ENCODE data around the gene PDAP1. TPM values are rescaled to one million over a fixed set of nuclear protein-coding genes. Genes with fewer than 3 reads are reported as not detected.
A peak's percentile ranks its signal among the peaks of the same experiment; 100 is the strongest.

Gene PDAP1
- total and polyA plus RNA-seq, 9 of the 15 experiments (the other 6 are each of a cell fraction or from before 2014, with no cell fraction given), result 10.2 to 315 (median 129) TPM

DNA sequence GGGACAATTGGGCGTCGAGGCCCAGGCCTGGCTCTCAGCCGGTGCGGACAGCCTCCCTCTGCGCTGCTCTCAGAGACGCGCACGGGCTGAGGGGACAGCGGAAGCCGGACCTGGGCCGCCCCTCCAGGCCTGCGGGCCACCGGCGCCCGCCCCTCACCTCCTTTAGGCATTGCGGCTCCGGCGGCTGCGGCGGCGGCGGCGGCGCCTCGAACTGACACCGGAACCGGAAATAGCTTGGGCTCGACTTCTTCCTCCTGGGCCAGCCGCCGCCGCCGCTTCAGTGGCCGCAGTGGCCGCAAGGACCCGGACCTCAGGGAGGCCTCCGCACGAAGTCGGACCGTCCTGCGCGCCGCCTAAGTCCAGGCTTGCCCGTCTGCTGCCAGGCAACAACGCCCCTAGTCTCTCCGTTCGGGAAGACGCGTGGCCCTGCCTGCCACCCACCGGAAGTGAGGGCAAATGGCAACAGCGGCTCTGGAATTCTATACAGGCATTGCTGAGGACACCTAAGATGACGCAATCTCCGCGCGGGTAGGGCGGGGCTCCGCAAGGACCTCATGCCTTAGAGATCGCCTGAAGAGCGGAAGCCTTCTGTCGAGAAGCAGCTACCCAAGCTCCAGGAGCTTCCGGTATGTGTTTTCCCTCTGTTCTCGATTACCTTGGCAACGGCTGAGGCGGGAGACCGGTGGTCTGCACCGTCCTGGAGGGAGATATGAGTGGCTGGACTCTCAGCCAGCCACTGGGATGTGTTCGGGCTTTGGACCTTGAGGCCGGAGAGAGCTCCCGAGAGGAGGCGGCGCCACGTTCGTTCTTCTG, at the start of gene PDAP1, which contains the start of gene BUD31 (continued):
- TF ChIP-seq, protein P1, sequence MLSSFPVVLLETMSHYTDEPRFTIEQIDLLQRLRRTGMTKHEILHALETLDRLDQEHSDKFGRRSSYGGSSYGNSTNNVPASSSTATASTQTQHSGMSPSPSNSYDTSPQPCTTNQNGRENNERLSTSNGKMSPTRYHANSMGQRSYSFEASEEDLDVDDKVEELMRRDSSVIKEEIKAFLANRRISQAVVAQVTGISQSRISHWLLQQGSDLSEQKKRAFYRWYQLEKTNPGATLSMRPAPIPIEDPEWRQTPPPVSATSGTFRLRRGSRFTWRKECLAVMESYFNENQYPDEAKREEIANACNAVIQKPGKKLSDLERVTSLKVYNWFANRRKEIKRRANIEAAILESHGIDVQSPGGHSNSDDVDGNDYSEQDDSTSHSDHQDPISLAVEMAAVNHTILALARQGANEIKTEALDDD (IDR thresholded peaks at IDR 0.05), result no peak
- peak; percentile 95 for TF ChIP-seq ETV5 (CRISPR knock-in tag; IDR thresholded peaks at IDR 0.05; ENCODE audit: low read depth)
- TF ChIP-seq HNRNPUL1 (IDR thresholded peaks at IDR 0.05; ENCODE audit: low read length), result no peak
- TF ChIP-seq ZNF232 (CRISPR knock-in tag; IDR thresholded peaks at IDR 0.05), result no peak
- no peak for TF ChIP-seq POU5F1 (IDR thresholded peaks at IDR 0.05; ENCODE audit: borderline replicate concordance, low read depth, low read length, partially characterized antibody)
- TF ChIP-seq OTX1 (CRISPR knock-in tag; IDR thresholded peaks at IDR 0.05), result no peak
- TF ChIP-seq, protein P2, sequence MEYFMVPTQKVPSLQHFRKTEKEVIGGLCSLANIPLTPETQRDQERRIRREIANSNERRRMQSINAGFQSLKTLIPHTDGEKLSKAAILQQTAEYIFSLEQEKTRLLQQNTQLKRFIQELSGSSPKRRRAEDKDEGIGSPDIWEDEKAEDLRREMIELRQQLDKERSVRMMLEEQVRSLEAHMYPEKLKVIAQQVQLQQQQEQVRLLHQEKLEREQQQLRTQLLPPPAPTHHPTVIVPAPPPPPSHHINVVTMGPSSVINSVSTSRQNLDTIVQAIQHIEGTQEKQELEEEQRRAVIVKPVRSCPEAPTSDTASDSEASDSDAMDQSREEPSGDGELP (CRISPR knock-in tag; IDR thresholded peaks at IDR 0.05; ENCODE audit: borderline replicate concordance), result peak; percentile 89
- TF ChIP-seq, protein P3, sequence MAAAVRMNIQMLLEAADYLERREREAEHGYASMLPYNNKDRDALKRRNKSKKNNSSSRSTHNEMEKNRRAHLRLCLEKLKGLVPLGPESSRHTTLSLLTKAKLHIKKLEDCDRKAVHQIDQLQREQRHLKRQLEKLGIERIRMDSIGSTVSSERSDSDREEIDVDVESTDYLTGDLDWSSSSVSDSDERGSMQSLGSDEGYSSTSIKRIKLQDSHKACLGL (CRISPR knock-in tag; IDR thresholded peaks at IDR 0.05; ENCODE audit: borderline replicate concordance, poor library complexity, severe bottlenecking), result no peak
- TF ChIP-seq HOXB6 (CRISPR knock-in tag; IDR thresholded peaks at IDR 0.05; ENCODE audit: borderline replicate concordance), result no peak
- TF ChIP-seq, protein P4, sequence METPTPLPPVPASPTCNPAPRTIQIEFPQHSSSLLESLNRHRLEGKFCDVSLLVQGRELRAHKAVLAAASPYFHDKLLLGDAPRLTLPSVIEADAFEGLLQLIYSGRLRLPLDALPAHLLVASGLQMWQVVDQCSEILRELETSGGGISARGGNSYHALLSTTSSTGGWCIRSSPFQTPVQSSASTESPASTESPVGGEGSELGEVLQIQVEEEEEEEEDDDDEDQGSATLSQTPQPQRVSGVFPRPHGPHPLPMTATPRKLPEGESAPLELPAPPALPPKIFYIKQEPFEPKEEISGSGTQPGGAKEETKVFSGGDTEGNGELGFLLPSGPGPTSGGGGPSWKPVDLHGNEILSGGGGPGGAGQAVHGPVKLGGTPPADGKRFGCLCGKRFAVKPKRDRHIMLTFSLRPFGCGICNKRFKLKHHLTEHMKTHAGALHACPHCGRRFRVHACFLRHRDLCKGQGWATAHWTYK (CRISPR knock-in tag; IDR thresholded peaks at IDR 0.05), result peak; percentile 99
- TF ChIP-seq, protein P5, sequence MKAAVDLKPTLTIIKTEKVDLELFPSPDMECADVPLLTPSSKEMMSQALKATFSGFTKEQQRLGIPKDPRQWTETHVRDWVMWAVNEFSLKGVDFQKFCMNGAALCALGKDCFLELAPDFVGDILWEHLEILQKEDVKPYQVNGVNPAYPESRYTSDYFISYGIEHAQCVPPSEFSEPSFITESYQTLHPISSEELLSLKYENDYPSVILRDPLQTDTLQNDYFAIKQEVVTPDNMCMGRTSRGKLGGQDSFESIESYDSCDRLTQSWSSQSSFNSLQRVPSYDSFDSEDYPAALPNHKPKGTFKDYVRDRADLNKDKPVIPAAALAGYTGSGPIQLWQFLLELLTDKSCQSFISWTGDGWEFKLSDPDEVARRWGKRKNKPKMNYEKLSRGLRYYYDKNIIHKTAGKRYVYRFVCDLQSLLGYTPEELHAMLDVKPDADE (conservative IDR thresholded peaks at IDR 0.05; ENCODE audit: control insufficient read depth, low read depth, low read length), result peak; percentile 22
- TF ChIP-seq ZNF668 (CRISPR knock-in tag; IDR thresholded peaks at IDR 0.05), result no peak
- TF ChIP-seq, protein P6, sequence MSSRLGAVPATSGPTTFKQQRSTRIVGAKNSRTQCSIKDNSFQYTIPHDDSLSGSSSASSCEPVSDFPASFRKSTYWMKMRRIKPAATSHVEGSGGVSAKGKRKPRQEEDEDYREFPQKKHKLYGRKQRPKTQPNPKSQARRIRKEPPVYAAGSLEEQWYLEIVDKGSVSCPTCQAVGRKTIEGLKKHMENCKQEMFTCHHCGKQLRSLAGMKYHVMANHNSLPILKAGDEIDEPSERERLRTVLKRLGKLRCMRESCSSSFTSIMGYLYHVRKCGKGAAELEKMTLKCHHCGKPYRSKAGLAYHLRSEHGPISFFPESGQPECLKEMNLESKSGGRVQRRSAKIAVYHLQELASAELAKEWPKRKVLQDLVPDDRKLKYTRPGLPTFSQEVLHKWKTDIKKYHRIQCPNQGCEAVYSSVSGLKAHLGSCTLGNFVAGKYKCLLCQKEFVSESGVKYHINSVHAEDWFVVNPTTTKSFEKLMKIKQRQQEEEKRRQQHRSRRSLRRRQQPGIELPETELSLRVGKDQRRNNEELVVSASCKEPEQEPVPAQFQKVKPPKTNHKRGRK (tag; IDR thresholded peaks at IDR 0.05), result no peak
- no peak for TF ChIP-seq ZNF75A (CRISPR knock-in tag; IDR thresholded peaks at IDR 0.05)
- peak; percentile 81; the same call in 1 of the 2 replicates for TF ChIP-seq CC2D1A (IDR thresholded peaks at IDR 0.05)
- TF ChIP-seq, protein P7, sequence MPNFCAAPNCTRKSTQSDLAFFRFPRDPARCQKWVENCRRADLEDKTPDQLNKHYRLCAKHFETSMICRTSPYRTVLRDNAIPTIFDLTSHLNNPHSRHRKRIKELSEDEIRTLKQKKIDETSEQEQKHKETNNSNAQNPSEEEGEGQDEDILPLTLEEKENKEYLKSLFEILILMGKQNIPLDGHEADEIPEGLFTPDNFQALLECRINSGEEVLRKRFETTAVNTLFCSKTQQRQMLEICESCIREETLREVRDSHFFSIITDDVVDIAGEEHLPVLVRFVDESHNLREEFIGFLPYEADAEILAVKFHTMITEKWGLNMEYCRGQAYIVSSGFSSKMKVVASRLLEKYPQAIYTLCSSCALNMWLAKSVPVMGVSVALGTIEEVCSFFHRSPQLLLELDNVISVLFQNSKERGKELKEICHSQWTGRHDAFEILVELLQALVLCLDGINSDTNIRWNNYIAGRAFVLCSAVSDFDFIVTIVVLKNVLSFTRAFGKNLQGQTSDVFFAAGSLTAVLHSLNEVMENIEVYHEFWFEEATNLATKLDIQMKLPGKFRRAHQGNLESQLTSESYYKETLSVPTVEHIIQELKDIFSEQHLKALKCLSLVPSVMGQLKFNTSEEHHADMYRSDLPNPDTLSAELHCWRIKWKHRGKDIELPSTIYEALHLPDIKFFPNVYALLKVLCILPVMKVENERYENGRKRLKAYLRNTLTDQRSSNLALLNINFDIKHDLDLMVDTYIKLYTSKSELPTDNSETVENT (CRISPR knock-in tag; IDR thresholded peaks at IDR 0.05), result 0 out of 2 replicates have a peak, but pooled peaks have one; percentile 7

All from K562 (cell line).